H1 (cell line): ENCODE results near the gene GRIK2. TPM values are rescaled to one million over a fixed set of nuclear protein-coding genes. Genes with fewer than 3 reads are reported as not detected.

Experiments used
- CTCF ChIA-PET: fragments of 300-600 bp; sonication (Branson Sonifier 250); formaldehyde crosslinking; loops from one replicate; lab custom pipeline; 2021; ENCODE audit not compliant: partially characterized antibody; lab: Charles Lee
- POLR2A ChIA-PET: fragments of 300-600 bp; sonication (Branson Sonifier 250); formaldehyde crosslinking; loops from one replicate; lab custom pipeline; 2021; ENCODE audit warnings: inconsistent platforms; ENCODE audit not compliant: partially characterized antibody; lab: Charles Lee
- DNase-seq, 2 experiments: peaks; one replicate each; pipeline versions ENCODE4 v3.0.0 to v3.0.0-alpha.2; 2010 to 2022; ENCODE audit warnings: low spot score in 2 of 2, low read depth in 1 of 2, mixed read lengths in 1 of 2
- FAIRE-seq: peaks from 2 replicates; lab custom pipeline; 2011; peaks lifted over from hg19 to GRCh38; lab: Jason Lieb, UNC
- H2AFZ ChIP-seq: 2 replicates; pipeline ENCODE4 v1.8.1; 2012; ENCODE audit warnings: low read length, inconsistent platforms
- H2AK5ac ChIP-seq: 2 replicates; pipeline ENCODE4 v1.6.1; 2013; ENCODE audit warnings: low read depth, low read length
- H2BK120ac ChIP-seq: replicated peaks from 2 replicates; pipeline ENCODE3; 2013; ENCODE audit warnings: low read depth, low read length, inconsistent platforms
- H2BK12ac ChIP-seq: 2 replicates; pipeline ENCODE4 v1.6.1; 2013; ENCODE audit warnings: low read depth, low read length
- H2BK15ac ChIP-seq: 2 replicates; pipeline ENCODE4 v1.6.1; 2013; ENCODE audit warnings: low read length
- H2BK20ac ChIP-seq: 2 replicates; pipeline ENCODE4 v1.6.1; 2013; ENCODE audit warnings: low read length
- H2BK5ac ChIP-seq: 2 replicates; pipeline ENCODE4 v1.6.1; 2013; ENCODE audit warnings: low read depth, low read length
- H3K14ac ChIP-seq: 2 replicates; pipeline ENCODE4 v1.6.1; 2013; ENCODE audit warnings: inconsistent platforms; ENCODE audit not compliant: insufficient read length
- H3K18ac ChIP-seq: 2 replicates; pipeline ENCODE4 v1.6.1; 2013; ENCODE audit warnings: low read length; ENCODE audit errors: extremely low read depth
- H3K23ac ChIP-seq: 2 replicates; pipeline ENCODE4 v1.6.1; 2013; ENCODE audit warnings: inconsistent platforms; ENCODE audit not compliant: insufficient read length
- H3K23me2 ChIP-seq: 2 replicates; pipeline ENCODE4 v1.6.1; 2013; ENCODE audit warnings: low read depth, low read length
- H3K27ac ChIP-seq: 2 replicates; pipeline ENCODE4 v1.6.1; 2011; ENCODE audit warnings: low read depth, low read length, inconsistent platforms
- H3K27me3 ChIP-seq, 4 experiments: replicated peaks in 1 of 4; 1 replicate in 1 of 4; 2 replicates in 3 of 4; pipeline versions ENCODE4 v1.6.1 to v1.8.1; 2011 to 2013; ENCODE audit warnings: low read length in 3 of 4, mild to moderate bottlenecking in 3 of 4, inconsistent platforms in 2 of 4, mixed read lengths in 2 of 4, moderate library complexity in 1 of 4; ENCODE audit not compliant: control insufficient read depth in 3 of 4, insufficient read depth in 3 of 4; ENCODE audit errors: extremely low read depth in 1 of 4
- H3K36me3 ChIP-seq, 4 experiments: 2 replicates each; pipeline versions ENCODE4 v1.6.1 to v1.8.1; 2011 to 2013; ENCODE audit warnings: mild to moderate bottlenecking in 4 of 4, low read length in 3 of 4, moderate library complexity in 2 of 4, control low read depth in 1 of 4, inconsistent platforms in 1 of 4; ENCODE audit not compliant: insufficient read depth in 4 of 4, control insufficient read depth in 2 of 4
- H3K4ac ChIP-seq: replicated peaks from 2 replicates; pipeline ENCODE3; 2013; ENCODE audit warnings: low read length, low read depth, mixed read lengths, inconsistent platforms; ENCODE audit not compliant: insufficient read length
- H3K4me1 ChIP-seq, 4 experiments: replicated peaks in 1 of 4; 1 replicate in 1 of 4; 2 replicates in 3 of 4; pipeline versions ENCODE4 v1.6.1 to v1.8.1; 2011 to 2013; ENCODE audit warnings: low read length in 3 of 4, inconsistent platforms in 2 of 4, mixed read lengths in 1 of 4; ENCODE audit not compliant: insufficient read depth in 4 of 4, control insufficient read depth in 3 of 4
- H3K4me2 ChIP-seq, 2 experiments: 2 replicates each; pipeline versions ENCODE4 v1.6.1 to v1.8.1; 2011 to 2013; ENCODE audit warnings: low read depth in 2 of 2, low read length in 2 of 2, control low read depth in 1 of 2, inconsistent platforms in 1 of 2, mild to moderate bottlenecking in 1 of 2; ENCODE audit not compliant: insufficient read depth in 1 of 2
- H3K4me3 ChIP-seq, 4 experiments: fragments of 200-600, 300-600 bp in 1 of 4; sonication (generic), shearing (Covaris generic), sonication (Bioruptor Twin) in 1 of 4; 2 replicates each; pipeline versions ENCODE4 v1.5.1 to v1.8.1; 2011 to 2016; ENCODE audit warnings: low read length in 4 of 4, low read depth in 3 of 4, control low read depth in 2 of 4, inconsistent platforms in 2 of 4, mild to moderate bottlenecking in 2 of 4, mixed read lengths in 1 of 4, moderate library complexity in 1 of 4; ENCODE audit not compliant: insufficient read depth in 2 of 4; ENCODE audit errors: extremely low read depth in 1 of 4
- H3K56ac ChIP-seq: replicated peaks from 2 replicates; pipeline ENCODE3; 2013; ENCODE audit warnings: low read depth, mild to moderate bottlenecking, mixed read lengths, low read length, inconsistent platforms; ENCODE audit not compliant: insufficient read length
- H3K79me1 ChIP-seq: 2 replicates; pipeline ENCODE4 v1.6.1; 2013; ENCODE audit warnings: low read depth, low read length, control low read depth
- H3K79me2 ChIP-seq, 2 experiments: 2 replicates each; pipeline versions ENCODE4 v1.6.1 to v1.8.1; 2012 to 2013; ENCODE audit warnings: low read length in 2 of 2, mild to moderate bottlenecking in 2 of 2, inconsistent platforms in 1 of 2; ENCODE audit not compliant: insufficient read depth in 2 of 2, control insufficient read depth in 1 of 2
- H3K9ac ChIP-seq, 4 experiments: replicated peaks in 1 of 4; 1 replicate in 1 of 4; 2 replicates in 3 of 4; pipeline versions ENCODE4 v1.6.1 to v1.8.1; 2011 to 2013; ENCODE audit warnings: low read depth in 3 of 4, low read length in 3 of 4, control low read depth in 2 of 4, mild to moderate bottlenecking in 2 of 4, moderate library complexity in 2 of 4, inconsistent platforms in 1 of 4; ENCODE audit errors: extremely low read depth in 1 of 4
- H3K9me3 ChIP-seq, 2 experiments: 2 replicates each; pipeline versions ENCODE4 v1.6.1 to v1.8.1; 2012 to 2013; ENCODE audit warnings: mild to moderate bottlenecking in 2 of 2, moderate library complexity in 2 of 2, control low read depth in 1 of 2, inconsistent platforms in 1 of 2, low read depth in 1 of 2, low read length in 1 of 2, mixed read lengths in 1 of 2; ENCODE audit not compliant: insufficient read depth in 2 of 2
- H4K20me1 ChIP-seq, 2 experiments: replicated peaks in 1 of 2; 2 replicates each; pipeline versions ENCODE3 to v1.8.1; 2011 to 2013; ENCODE audit warnings: inconsistent platforms in 2 of 2, low read length in 2 of 2, mild to moderate bottlenecking in 1 of 2; ENCODE audit not compliant: insufficient read depth in 2 of 2, control insufficient read depth in 1 of 2
- H4K5ac ChIP-seq: 2 replicates; pipeline ENCODE4 v1.6.1; 2013; ENCODE audit warnings: low read length, low read depth, mixed read lengths, inconsistent platforms; ENCODE audit not compliant: insufficient read length
- H4K8ac ChIP-seq: 2 replicates; pipeline ENCODE4 v1.8.0; 2013; ENCODE audit warnings: mild to moderate bottlenecking, moderate library complexity, low read length, inconsistent platforms; ENCODE audit not compliant: insufficient read depth; ENCODE audit errors: extremely low read depth
- H4K91ac ChIP-seq: replicated peaks from 2 replicates; pipeline ENCODE3; 2013; ENCODE audit warnings: low read length, mixed read lengths, inconsistent platforms; ENCODE audit not compliant: insufficient read length
- BCL11A ChIP-seq, 2 experiments: IDR thresholded peaks; one replicate each; pipeline ENCODE4 v1.6.1; 2011; ENCODE audit warnings: low read depth in 2 of 2, low read length in 2 of 2, mild to moderate bottlenecking in 2 of 2
- BRCA1 ChIP-seq: IDR thresholded peaks from 2 replicates; pipeline ENCODE4 v1.6.1; 2012; ENCODE audit warnings: low read depth, low read length, improper control_type of control experiment
- CEBPB ChIP-seq: IDR thresholded peaks from 2 replicates; pipeline ENCODE4 v1.6.1; 2012; ENCODE audit warnings: low read depth, low read length
- EGR1 ChIP-seq: IDR thresholded peaks from 2 replicates; pipeline ENCODE4 v1.6.1; 2011; ENCODE audit warnings: low read depth, low read length, borderline replicate concordance
- EZH2 ChIP-seq: fragments of 200-600 bp; sonication (generic); IDR thresholded peaks from 2 replicates; pipeline ENCODE4 v1.7.1; 2012; ENCODE audit warnings: low read depth, mild to moderate bottlenecking, moderate library complexity, low read length, inconsistent platforms; ENCODE audit not compliant: severe bottlenecking
- MAFK ChIP-seq: IDR thresholded peaks from 2 replicates; pipeline ENCODE4 v1.6.1; 2012; ENCODE audit warnings: low read depth, mild to moderate bottlenecking, improper control_type of control experiment, low read length
- NRF1 ChIP-seq: IDR thresholded peaks from 2 replicates; pipeline ENCODE4 v1.6.1; 2011; ENCODE audit warnings: mild to moderate bottlenecking, low read depth, low read length, improper control_type of control experiment
- POLR2AphosphoS5 ChIP-seq: IDR thresholded peaks from 2 replicates; pipeline ENCODE4 v1.6.1; 2011; ENCODE audit warnings: low read depth, low read length
- POU5F1 ChIP-seq: IDR thresholded peaks from 2 replicates; pipeline ENCODE4 v1.6.1; 2011; ENCODE audit warnings: low read depth, mild to moderate bottlenecking, low read length, moderate library complexity
- RAD21 ChIP-seq, 2 experiments: IDR thresholded peaks in 1 of 2; conservative IDR thresholded peaks in 1 of 2; 2 replicates each; pipeline ENCODE4 v1.6.1; 2011; ENCODE audit warnings: low read depth in 2 of 2, low read length in 2 of 2, improper control_type of control experiment in 1 of 2, inconsistent platforms in 1 of 2, mild to moderate bottlenecking in 1 of 2, moderate library complexity in 1 of 2
- RXRA ChIP-seq: IDR thresholded peaks from 2 replicates; pipeline ENCODE4 v1.6.1; 2011; ENCODE audit warnings: low read depth, mild to moderate bottlenecking, low read length, moderate library complexity; ENCODE audit not compliant: insufficient read depth
- SIX5 ChIP-seq: IDR thresholded peaks from 2 replicates; pipeline ENCODE4 v1.6.1; 2011; ENCODE audit warnings: mild to moderate bottlenecking, low read depth, low read length
- SP4 ChIP-seq: IDR thresholded peaks from 2 replicates; pipeline ENCODE4 v1.6.1; 2012; ENCODE audit warnings: low read length, inconsistent platforms
- SUZ12 ChIP-seq: fragments of 200-600 bp; sonication (generic); IDR thresholded peaks from 2 replicates; pipeline ENCODE4 v1.6.1; 2012; ENCODE audit warnings: mild to moderate bottlenecking, inconsistent platforms, low read length, moderate library complexity, mixed read lengths
- TEAD4 ChIP-seq: IDR thresholded peaks from 2 replicates; pipeline ENCODE4 v1.6.1; 2012; ENCODE audit warnings: low read depth, low read length, inconsistent platforms, mixed read lengths
- YY1 ChIP-seq: IDR thresholded peaks from 2 replicates; pipeline ENCODE4 v1.6.1; 2011; ENCODE audit warnings: low read depth, mild to moderate bottlenecking, low read length
- WGBS, 2 experiments: shearing (Covaris generic) in 1 of 2; methylation state at CpG; one replicate each; pipeline versions ENCODE4 v1.1.6 to v1.1.7; 2013 to 2015; ENCODE audit warnings: low lambda C conversion rate in 2 of 2, mixed read lengths in 2 of 2, inconsistent platforms in 1 of 2, low coverage in 1 of 2, missing lambda C conversion rate in 1 of 2; ENCODE audit not compliant: insufficient replicate concordance in 2 of 2, insufficient coverage in 1 of 2, insufficient read length in 1 of 2; ENCODE audit errors: extremely low coverage in 1 of 2, missing lambda C conversion rate in 1 of 2; 5-methylcytosine and 5-hydroxymethylcytosine counted together
- polyA plus RNA-seq, 7 experiments: library from polyadenylated mRNA; depleted of rRNA in 3 of 7; stranded (reverse) in 5 of 7; unstranded in 2 of 7; fragments of >200 nt in 5 of 7; fragments of 200-250 nt in 2 of 7; gene quantifications; 1 replicate in 5 of 7; 2 replicates in 1 of 7; 4 replicates in 1 of 7; pipeline versions ENCODE4 v1.2.1 to v1.2.3, GENCODE V29; 2011 to 2013; ENCODE audit warnings: missing spikeins in 2 of 7, mixed read lengths in 2 of 7
- total RNA-seq: library from RNA; stranded (reverse); fragmentation: NEBNext Ultra II Directional; extraction: Animal tissue kit (Norgen Biotek cat#: 25700); gene quantifications from 2 replicates; pipeline ENCODE4 v1.2.1, GENCODE V29; 2021

Gene GRIK2
- total and polyA plus RNA-seq, 2 of the 8 experiments (the other 6 are each of a cell fraction or from before 2014, with no cell fraction given) = 1.8 to 2.2 TPM

DNA sequence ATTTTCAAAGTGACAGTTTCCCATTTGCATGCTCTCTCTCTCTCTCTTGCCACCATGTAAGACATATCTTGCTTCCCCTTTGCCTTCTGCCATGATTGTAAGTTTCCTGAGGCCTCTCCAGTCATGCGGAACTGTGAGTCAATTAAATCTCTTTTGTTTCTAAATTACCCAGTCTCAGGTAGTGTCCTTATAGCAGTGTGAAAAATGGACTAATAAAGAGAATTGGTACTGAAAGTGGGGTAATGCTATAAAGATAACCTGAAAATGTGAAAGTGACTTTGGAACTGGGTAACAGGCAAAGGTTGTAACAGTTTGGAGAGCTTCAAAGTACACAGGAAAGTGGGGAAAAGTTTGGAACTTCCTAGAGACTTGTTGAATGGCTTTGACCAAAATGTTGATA is 389.8 kb downstream of the GRIK2 start:
- Histone ChIP-seq H3K36me3 (no peaks in the 10 kb centered on the region), H3K9me3 (no peaks in the 10 kb centered on the region), H2BK5ac (no peak overlapping the region), H2BK120ac (no peak overlapping the region), H3K18ac (no peak overlapping the region), H3K56ac (no peak overlapping the region), H3K27me3 (no peaks in the 10 kb centered on the region), H3K79me1 (no peaks in the 10 kb centered on the region), H2AK5ac (no peak overlapping the region), H3K14ac (no peak overlapping the region), H2BK20ac (no peak overlapping the region), H3K4me1 (no peaks in the 10 kb centered on the region), H4K20me1 (no peaks in the 10 kb centered on the region), H3K4ac (no peak overlapping the region), H3K23ac (no peak overlapping the region), H3K4me3 (no peak overlapping the region), H3K9ac (no peak overlapping the region), H2BK12ac (no peak overlapping the region), H4K91ac (no peak overlapping the region), H3K79me2 (no peaks in the 10 kb centered on the region), H3K23me2 (no peaks in the 10 kb centered on the region), H4K8ac (no peak overlapping the region), H4K5ac (no peak overlapping the region), H2AFZ (no peak overlapping the region), H2BK15ac (no peak overlapping the region), H3K27ac (no peak overlapping the region), H3K4me2 (no peak overlapping the region)
- ChIA-PET POLR2A (no interaction called here), CTCF (no interaction called here)
- DNase-seq (no peak), FAIRE-seq (no peak)
- 89% methylated on average over 1 of the region's 1 CpG; no CpG with 5 or more reads in 1 of the 2 experiments for WGBS, 2 experiments
- TF ChIP-seq SIX5 = no peak
- TF ChIP-seq RAD21 (IDR thresholded peaks at IDR 0.05 in 1 of 2, conservative IDR thresholded peaks at IDR 0.05 in 1 of 2; ENCODE audit: low read depth in 2 of 2, low read length in 2 of 2) = no peak
- no peak for TF ChIP-seq BCL11A (IDR thresholded peaks at IDR 0.05; ENCODE audit: low read depth in 2 of 2, low read length in 2 of 2)
- TF ChIP-seq EZH2 = no peak
- no peak for TF ChIP-seq YY1
- no peak for TF ChIP-seq SP4
- no peak for TF ChIP-seq POLR2AphosphoS5
- TF ChIP-seq TEAD4 = no peak
- TF ChIP-seq BRCA1 = no peak
- TF ChIP-seq RXRA = no peak
- no peak for TF ChIP-seq NRF1
- TF ChIP-seq POU5F1 = no peak
- no peak for TF ChIP-seq MAFK
- TF ChIP-seq SUZ12 = no peak
- TF ChIP-seq CEBPB = no peak
- TF ChIP-seq EGR1 = no peak
